Measurements from ENCODE around the gene SPINK7.
"Not testable (repeated sequence)": the region's sequence is repeated elsewhere in the genome, so short reads cannot be mapped to it uniquely, and the experiment has no call there.

GRCh38 chr5:148280893-148281292 is 31.3 kb upstream of the SPINK7 start:
- TF ChIP-seq POLR2A, POLR2AphosphoS5 (IDR thresholded peaks at IDR 0.05; ENCODE audit: low read depth, low read length): not testable (repeated sequence)
